GM19035 (cell line): ENCODE results near the gene MCF2L2.

Experiments
- ATAC-seq: cut with Tn5 transposase; IDR thresholded peaks from one replicate; pipeline ENCODE4 v1.9.1; 2021; ENCODE audit not compliant: unreplicated experiment

Gene MCF2L2

GRCh38 chr3:183142199-183142598 lies 286.2 kb downstream of the MCF2L2 start:
- no peak for ATAC-seq

- ATAC-seq = no peak
Measured at GRCh38 chr3:183134844-183135243, 293.6 kb downstream of the MCF2L2 start.

GRCh38 chr3:183132409-183132808 lies 296.0 kb downstream of the MCF2L2 start:
- no peak for ATAC-seq

- ATAC-seq = no peak
Measured at GRCh38 chr3:183131735-183132134, 296.7 kb downstream of the MCF2L2 start.

DNA sequence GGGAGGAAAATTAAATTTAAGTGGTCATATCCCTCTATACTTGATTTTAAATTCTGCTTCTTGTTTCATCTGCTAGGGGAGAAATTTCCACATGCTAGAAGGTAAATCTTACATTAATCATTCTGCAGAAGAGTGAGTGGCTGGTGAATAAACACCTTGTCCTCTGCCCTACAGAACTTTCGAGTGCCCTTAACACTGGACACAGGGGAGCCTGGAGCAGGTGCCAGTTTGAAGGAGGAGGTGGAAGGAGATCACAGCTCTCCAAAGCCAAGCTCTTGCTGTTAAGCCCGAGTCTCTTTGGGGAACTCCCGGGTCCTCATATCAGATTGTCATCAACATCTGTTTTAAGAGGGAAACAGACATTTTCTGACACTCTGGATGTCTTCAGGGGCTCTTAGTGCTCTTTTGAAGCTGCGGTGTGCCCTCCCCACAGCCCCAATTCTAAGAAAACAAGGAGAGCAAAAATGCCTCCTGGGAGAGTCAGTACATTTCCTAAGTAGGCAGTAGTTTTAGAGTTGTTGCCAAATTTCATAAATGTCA lies 297.2 kb downstream of the MCF2L2 start:
- ATAC-seq = no peak

DNA sequence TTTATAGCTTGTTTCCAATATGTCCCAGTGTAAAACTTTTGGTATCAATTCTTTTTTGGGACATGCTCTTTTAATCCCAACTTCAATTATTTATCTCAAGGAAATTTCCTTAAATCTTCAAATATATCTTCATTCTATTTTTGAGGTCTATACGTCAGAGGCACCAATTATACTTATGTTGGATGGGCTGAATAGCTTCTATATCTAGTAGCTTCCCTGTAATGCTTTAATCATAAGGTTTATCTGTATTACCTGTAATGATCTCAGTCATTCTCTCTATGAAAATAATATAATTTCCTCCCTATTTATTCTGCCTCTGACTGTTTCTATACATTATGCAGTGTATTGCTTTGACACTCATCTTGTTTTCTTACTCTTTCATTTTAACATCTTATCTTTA lies 299.2 kb downstream of the MCF2L2 start:
- ATAC-seq = no peak

GRCh38 chr3:183128709-183129108 lies 299.7 kb downstream of the MCF2L2 start:
- ATAC-seq = no peak
